H54 (cell line): ENCODE data around the gene GRHPR.

Experiments
- DNase-seq: peaks from one replicate; pipeline ENCODE4 v3.0.0; 2011; ENCODE audit warnings: low spot score, mixed read lengths; ENCODE audit not compliant: insufficient read length
- FAIRE-seq: peaks from 3 replicates; lab custom pipeline; 2011; peaks lifted over from hg19 to GRCh38; lab: Jason Lieb, UNC
- POLR2A ChIP-seq: IDR thresholded peaks from 2 replicates; pipeline ENCODE4 v1.6.1; 2011; ENCODE audit warnings: low read depth, mild to moderate bottlenecking, low read length

Gene GRHPR

DNA sequence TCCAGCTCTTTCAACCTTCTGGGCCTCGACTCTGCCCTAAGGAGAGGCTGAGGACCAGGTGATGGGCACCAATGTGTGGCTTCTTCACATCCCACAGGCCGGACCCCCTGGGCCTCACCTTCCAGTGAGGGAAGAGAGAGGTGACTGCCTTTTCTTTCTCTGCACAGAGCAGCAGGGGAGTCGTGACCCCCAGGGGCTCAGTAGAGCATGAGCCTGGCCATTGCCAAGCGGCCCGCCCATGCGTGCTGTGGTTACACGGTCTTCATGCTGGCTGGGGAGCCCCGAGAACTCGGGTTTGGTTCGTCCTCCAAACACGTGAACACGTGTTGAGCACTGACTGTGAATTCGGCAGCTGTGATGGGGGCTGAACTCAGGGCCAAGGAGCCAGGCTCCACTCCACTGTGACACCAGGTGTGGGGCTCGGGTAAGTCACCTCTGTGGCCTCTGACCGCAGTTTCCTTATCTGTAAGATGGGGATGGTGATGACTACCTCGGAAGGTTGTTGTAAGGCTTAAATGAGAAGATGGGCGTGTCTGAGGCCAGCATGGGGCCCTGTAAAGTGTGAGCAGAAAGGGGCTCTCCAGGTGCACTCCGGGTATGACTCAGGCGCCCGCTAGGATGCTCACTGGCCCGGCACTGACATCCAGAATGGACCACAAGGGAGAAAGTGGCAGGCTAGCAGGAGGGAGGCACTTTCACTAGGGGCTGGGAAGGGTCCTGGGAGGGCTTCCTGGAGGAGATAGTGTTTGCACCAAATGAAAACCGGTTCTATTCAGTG, 13.4 kb upstream of the GRHPR start:
- DNase-seq (no peak), FAIRE-seq (no peak)
- no peak for TF ChIP-seq POLR2A

DNA sequence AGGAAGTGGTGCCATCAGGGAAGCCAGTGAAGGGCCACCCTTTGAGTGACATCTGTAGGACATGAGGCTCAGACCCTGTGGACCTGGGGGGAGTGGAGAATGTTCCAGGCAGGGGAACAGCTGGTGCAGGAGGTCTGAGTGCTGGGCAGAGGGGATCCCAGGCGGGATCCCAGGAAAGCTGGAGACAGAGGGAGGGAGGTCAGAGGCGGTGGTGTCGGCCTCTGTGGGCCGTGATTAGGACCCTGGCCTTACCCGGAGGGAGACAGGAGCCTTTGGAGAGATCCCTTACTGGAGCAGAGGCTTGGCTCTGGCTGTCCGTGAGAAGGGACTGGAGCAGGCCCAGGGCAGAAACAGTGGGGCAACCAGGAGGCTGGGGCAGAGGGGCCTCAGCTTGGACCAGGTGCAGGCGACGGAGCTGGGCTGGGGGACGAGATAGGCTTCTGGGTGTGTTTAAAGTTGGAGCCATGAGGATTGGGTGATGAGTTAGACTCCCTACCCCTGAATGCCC, 12.1 kb upstream of the GRHPR start:
- no peak for TF ChIP-seq POLR2A
- DNase-seq: no peak
- no peak for FAIRE-seq

DNA sequence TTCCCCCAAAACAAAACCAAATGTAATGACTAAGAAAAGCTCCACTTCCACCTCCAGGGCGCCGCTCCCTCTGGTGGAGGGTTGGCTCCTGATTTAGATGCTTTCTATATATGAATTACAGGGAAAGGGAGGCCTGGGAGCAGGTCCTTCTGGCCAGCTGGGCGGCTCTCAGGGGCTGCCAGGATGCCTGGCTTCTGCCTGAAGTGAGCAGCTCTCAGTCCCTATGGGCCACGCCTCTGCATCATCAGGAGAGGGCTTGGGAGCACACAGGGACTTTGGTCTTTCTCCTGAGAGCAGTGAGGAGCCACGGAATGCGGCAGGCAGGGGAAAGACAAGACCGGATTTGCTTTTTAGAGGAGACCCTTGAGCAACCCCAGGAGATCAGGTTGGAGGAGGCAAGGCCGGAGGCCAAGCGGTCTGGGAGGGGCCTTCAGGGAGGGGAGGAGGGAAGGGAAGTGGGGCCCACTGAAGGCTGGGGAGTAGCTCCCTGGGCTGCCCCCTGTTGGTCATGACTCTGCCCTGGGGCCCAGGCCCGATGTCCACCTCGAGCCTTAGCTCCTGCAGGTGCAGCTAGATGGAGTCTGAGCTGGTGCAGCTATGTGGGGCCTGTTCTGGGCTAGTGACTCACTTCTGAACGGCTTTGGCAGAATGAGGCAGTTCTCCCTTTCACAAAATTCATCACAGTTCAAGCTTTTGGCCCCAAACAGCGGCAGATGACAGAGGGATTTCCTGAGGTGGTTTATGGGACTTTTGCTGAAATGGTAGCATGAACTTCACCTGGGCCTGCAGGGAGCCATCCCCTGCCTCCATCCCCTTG, 11.3 kb upstream of the GRHPR start:
- no peak for TF ChIP-seq POLR2A
- DNase-seq (no peak), FAIRE-seq (no peak)

DNA sequence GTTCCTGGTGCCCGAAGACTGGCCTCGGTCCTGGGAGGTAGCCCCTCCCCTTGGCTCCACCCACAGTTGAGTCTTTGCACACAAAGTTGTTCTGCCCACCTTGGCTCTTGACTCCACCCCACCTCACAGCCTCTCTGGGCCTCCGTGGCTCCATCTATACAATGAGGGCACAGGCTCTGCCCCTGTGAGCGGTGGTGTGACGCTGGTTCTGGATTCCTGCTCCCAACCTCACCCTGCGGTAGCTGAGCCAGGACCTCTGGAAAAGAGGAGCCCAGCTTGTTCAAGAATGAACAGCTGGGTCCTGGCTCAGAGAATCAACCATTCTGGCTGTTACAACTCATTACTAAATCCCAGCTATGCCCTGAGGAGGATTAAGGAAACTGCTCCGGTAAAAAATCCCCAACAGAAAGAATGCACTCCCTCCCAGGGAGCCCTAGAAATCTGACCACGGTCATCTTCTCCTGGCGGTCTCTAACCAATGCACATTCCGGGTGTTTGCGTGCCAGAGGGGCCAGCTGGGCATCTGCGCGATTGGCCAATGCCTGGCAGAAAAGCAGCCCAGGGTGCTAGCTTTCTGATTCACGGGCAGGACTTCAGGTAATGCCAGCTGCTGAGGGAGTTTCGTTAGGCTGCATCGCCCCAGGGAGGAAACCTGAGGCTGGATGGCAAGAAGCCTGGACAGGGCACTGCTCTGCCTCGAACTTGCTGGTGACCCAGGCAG, 9.9 kb upstream of the GRHPR start:
- no peak for DNase-seq
- TF ChIP-seq POLR2A: no peak
- no peak for FAIRE-seq

DNA sequence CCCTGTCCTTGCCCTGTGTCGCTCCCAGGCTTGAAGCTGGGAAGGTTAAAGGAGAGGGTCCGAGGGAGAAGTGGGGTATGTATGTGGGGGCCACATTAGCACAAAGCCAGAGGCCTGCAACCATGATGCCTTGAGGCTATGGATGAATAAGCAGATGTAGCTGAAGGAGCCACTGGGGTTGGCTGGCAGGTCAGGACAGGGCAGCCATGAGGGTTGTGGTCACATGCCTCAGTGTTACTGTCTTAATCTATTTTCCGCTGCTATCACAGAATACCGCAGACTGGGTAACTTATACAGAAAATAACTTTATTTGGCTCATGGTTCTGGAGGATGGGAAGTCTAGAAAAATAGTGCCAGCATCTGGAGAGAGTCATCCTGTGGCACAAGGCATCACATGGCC, 9.2 kb upstream of the GRHPR start:
- no peak for DNase-seq
- FAIRE-seq: no peak
- TF ChIP-seq POLR2A: no peak

DNA sequence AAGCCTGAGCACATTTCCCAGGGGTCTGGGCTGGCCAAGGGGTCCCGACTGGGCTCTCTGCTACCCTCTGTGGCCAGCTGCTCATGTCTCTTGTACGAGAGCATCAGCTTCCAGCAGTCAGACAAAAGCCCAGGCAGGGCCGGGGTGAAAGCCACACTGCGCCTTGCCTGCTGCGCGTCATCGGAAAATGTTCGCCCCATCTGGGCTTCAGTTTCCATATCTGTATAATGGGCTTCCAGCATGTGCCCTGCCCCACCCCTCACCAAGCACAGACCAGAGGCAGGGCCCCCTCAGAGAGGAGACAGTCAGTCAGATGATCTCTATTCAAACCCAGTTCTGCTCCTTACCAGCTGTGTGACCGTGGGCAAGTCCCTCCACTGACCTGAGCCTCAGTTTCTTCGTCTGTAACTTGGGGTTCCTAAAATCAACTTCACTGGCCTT, 8.0 kb upstream of the GRHPR start:
- FAIRE-seq (no peak), DNase-seq (no peak)

DNA sequence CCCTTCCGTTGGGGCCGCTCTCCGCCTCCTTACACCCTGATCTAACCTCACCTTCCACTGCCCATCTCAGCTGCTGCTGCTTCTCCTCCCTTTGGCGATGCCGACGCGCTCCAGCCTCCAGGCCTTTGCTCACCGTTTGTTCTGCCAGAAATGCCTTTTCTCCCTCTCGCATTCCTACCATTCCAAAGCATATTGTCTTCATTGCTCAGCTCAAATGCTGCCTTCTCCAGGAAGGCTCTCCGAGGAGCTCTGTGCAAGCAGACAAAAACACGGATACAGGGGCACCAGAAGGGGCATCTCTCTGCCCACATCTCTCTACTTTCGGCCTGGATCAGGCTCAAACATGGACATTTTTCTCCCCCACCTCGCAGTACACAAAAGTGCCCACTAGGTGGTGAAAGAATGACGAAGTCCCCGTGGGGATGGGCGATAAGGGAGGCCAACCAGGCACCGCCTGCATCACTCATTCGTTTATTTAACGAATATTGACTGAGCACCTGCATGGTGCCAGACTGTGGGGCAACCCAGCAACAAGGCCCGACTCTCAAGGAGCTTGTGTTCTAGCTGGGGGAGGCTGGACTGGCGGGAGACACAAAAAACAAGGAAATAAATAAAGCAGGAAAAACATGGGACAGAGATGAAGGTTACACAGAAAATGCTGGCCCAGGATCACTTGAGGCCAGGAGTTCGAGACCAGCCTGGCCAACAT, 7.3 kb upstream of the GRHPR start:
- DNase-seq: peak; percentile 45
- peak; percentile 55 for FAIRE-seq
- TF ChIP-seq POLR2A: no peak

More for the DNA sequence above, 8.0 kb upstream of the GRHPR start:
- no peak for TF ChIP-seq POLR2A

DNA sequence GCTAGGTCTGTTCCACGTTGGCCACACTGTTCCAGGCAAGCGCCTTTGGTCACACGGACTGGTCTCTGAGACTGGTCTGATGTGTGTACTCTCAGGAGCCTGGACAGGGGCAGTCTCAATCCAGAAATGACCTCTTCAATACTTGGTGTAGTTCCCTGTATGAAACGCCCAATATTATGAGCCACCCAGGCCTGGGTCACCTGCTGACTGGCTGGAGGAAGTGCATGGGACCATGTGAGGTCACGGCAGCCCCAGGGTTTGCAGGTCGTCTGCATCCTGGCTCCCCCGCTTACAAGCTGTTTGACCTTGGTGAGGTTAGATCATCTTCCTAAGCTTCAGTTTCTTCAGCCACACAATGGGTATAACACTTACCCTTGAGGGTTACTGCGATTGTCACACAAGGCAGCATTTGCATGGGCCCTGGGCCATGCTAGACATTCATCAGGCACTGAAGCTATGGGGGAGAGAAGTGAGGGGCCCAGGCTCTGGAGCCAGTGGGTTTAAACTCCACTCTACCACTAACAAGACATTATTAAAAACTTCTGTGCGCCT, 5.2 kb upstream of the GRHPR start:
- FAIRE-seq: no peak
- DNase-seq: no peak
- no peak for TF ChIP-seq POLR2A

DNA sequence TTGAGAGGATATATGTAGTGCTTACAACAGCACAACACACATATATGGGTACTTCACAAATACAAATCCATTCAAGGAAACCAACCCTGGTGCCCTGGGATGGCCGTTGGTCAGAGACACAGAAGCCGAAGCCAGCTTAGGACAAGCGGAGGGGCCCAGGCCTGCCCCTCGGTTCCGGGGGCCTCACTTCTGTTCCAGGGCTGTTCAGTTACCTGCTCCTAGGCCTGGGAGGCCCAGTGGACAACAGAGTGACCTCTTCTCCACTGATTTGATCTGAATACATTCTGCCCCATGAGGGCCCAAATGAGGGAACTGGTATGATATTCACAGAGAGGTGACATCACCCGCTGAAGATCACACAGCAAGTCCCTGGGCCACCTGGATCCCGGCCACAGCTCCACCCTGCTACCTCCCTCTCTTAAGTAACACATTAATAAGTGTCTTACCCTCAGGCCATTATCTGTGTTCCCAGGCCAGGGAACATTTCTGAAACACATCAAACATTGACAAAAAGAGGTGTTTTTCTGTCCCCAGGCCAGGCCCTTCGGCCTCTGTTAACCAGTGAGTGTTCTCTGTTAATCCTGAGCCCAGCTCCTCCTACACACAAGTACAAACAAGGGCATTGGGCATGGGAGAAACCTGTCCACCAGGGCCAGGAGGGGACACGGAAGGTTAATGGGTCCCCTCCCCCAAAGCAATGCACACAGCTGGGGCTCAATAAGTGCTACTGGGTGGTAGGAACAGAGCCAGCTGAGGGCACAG, 4.5 kb upstream of the GRHPR start:
- DNase-seq (no peak), FAIRE-seq (no peak)
- no peak for TF ChIP-seq POLR2A

DNA sequence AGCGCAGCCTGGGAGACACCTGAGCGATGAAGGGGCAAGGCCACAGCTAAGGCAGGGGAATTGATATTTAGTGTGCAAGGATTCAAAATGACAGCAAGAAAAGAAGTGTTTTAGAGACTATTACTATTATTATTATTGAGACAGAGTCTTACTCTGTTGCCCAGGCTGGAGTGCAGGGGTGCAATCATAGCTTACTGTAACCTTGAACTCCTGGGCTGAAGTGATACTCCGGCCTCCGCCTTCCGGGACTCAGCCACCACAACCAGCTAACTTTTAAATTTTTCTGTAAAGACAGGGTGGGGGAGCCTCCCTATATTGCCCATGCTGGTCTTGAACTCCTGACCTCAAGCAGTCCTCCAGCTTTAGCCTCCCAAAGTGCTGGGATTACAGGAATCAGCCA, 3.3 kb upstream of the GRHPR start:
- FAIRE-seq (no peak), DNase-seq (no peak)
- TF ChIP-seq POLR2A: no peak

DNA sequence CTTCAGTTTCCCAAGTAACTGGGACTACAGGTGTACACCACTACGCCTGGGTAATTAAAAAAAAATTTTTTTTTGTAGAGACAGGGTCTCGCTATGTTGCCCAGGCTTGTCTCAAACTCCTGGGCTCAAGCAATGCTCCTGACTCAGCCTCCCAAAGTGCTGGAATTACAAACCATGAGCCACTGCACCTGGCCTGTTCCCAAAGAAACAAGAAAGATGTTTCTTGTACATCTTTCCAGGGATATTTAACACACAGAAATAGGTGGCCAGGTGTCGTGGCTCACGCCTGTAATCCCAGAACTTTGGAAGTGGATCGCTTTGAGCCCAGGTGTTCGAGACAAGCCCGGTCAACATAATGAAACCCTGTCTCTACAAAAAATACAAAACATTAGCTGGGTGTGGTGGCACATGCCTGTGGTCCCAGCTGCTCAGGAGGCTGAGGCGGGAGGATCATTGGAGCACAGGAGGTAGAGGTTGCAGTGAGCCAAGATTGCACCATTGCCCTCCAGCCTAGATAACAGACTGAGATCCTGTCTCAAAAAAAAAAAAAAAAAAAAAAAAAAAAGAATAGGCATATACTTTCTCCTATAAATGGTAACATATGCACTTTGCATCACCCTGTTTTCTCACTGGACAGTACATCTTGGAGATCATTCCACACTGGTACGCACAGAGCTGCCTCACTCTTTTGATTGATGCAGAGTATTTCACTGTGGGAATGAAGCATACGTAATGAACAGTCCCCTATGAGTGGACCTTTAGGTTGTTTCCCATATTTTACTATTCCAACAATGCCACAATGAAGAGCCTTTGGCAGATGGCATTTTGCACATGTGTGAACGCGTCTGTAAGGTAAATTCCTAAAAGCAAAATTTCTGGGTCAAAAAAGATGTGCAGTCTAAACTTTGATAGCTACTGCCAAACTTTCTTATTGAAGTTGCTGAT, 2.0 kb upstream of the GRHPR start:
- no peak for DNase-seq
- FAIRE-seq: no peak
- no peak for TF ChIP-seq POLR2A
